HepG2 (cell line): ENCODE measurements around the gene STRN4. TPM values are rescaled to one million over a fixed set of nuclear protein-coding genes. Genes with fewer than 3 reads are reported as not detected.
A peak's percentile ranks its signal among the peaks of the same experiment; 100 is the strongest.

Experiments used
- ATRX ChIP-seq: sonication (generic); formaldehyde crosslinking; IDR thresholded peaks from 2 replicates; pipeline ENCODE4 v1.4.0; 2020; ENCODE audit warnings: missing genetic modification reagents, borderline replicate concordance
- CHD2 ChIP-seq: IDR thresholded peaks from 2 replicates; pipeline ENCODE4 v1.6.1; 2011; ENCODE audit warnings: low read depth, low read length, improper control_type of control experiment
- FOXM1 ChIP-seq: sonication (generic); formaldehyde crosslinking; IDR thresholded peaks from 2 replicates; pipeline ENCODE4 v1.5.0; 2020; ENCODE audit warnings: missing genetic modification reagents
- HDAC6 ChIP-seq: fragments of 200-600 bp; sonication (generic); IDR thresholded peaks from 2 replicates; pipeline ENCODE4 v1.7.0; 2017; ENCODE audit warnings: mild to moderate bottlenecking, antibody characterized with exemption, low read length, low read depth
- ISL2 ChIP-seq: sonication (generic); formaldehyde crosslinking; IDR thresholded peaks from 2 replicates; pipeline ENCODE4 v1.5.0; 2020; ENCODE audit warnings: missing genetic modification reagents
- KDM6A ChIP-seq: IDR thresholded peaks from 2 replicates; pipeline ENCODE4 v1.6.1; 2016; ENCODE audit warnings: low read depth
- NBN ChIP-seq: fragments of 450-650 bp; conservative IDR thresholded peaks from 2 replicates; pipeline ENCODE4 v1.6.1; 2017
- SNAPC2 ChIP-seq: sonication (generic); formaldehyde crosslinking; IDR thresholded peaks from 2 replicates; pipeline ENCODE4 v1.8.1; 2022; ENCODE audit warnings: mild to moderate bottlenecking, missing genetic modification reagents
- ZFYVE20 ChIP-seq: sonication (generic); formaldehyde crosslinking; IDR thresholded peaks from 2 replicates; pipeline ENCODE4 v1.8.0; 2023; ENCODE audit warnings: low read depth, mild to moderate bottlenecking, moderate library complexity, missing genetic modification reagents, borderline replicate concordance
- ZNF296 ChIP-seq: sonication (generic); formaldehyde crosslinking; conservative IDR thresholded peaks from 2 replicates; pipeline ENCODE4 v1.5.0; 2020; ENCODE audit warnings: mild to moderate bottlenecking, missing genetic modification reagents
- ZNF33A ChIP-seq: sonication (generic); formaldehyde crosslinking; IDR thresholded peaks from 2 replicates; pipeline ENCODE4 v1.5.1; 2020; ENCODE audit warnings: missing genetic modification reagents, mild to moderate bottlenecking, moderate library complexity, borderline replicate concordance
- ZNF367 ChIP-seq: sonication (generic); formaldehyde crosslinking; IDR thresholded peaks from 2 replicates; pipeline ENCODE4 v1.4.0; 2020; ENCODE audit warnings: missing genetic modification reagents, borderline replicate concordance
- ZNF644 ChIP-seq: IDR thresholded peaks from 2 replicates; pipeline ENCODE4 v1.6.1; 2016; ENCODE audit warnings: low read depth
- ZNF772 ChIP-seq: sonication (generic); formaldehyde crosslinking; IDR thresholded peaks from 2 replicates; pipeline ENCODE4 v1.5.0; 2020; ENCODE audit warnings: mild to moderate bottlenecking, missing genetic modification reagents
- ZNF788 ChIP-seq: sonication (generic); formaldehyde crosslinking; IDR thresholded peaks from 2 replicates; pipeline ENCODE4 v1.5.0; 2020; ENCODE audit warnings: mild to moderate bottlenecking, missing genetic modification reagents, borderline replicate concordance
- ZZZ3 ChIP-seq: sonication (generic); formaldehyde crosslinking; IDR thresholded peaks from 2 replicates; pipeline ENCODE4 v1.4.0; 2020; ENCODE audit warnings: missing genetic modification reagents, mild to moderate bottlenecking, borderline replicate concordance
- polyA plus RNA-seq, 8 experiments: library from polyadenylated mRNA; depleted of rRNA in 3 of 8; stranded (reverse) in 7 of 8; unstranded in 1 of 8; fragments of >200 nt; fragmentation: Illumina TruSeq in 4 of 8; extraction: Trizol in 4 of 8; gene quantifications; 2 replicates each; pipeline versions ENCODE4 v1.2.1 to v1.2.3, GENCODE V29; 2011 to 2016; ENCODE audit warnings: low read depth in 4 of 8, missing spikeins in 1 of 8, mixed read lengths in 1 of 8; ENCODE audit not compliant: insufficient read depth in 1 of 8
- total RNA-seq, 5 experiments: library from RNA; depleted of rRNA; stranded (reverse); fragments of >200 nt; fragmentation: Illumina TruSeq; extraction: Trizol; gene quantifications; 2 replicates each; pipeline ENCODE4 v1.2.3, GENCODE V29; 2016; ENCODE audit warnings: low read depth in 1 of 5
- TF ChIP-seq, protein P1 (sequence below): sonication (generic); formaldehyde crosslinking; IDR thresholded peaks from 2 replicates; pipeline ENCODE4 v1.8.0; 2022; ENCODE audit warnings: missing genetic modification reagents, mild to moderate bottlenecking, inconsistent platforms, borderline replicate concordance
- TF ChIP-seq, protein P2 (sequence below): sonication (generic); formaldehyde crosslinking; IDR thresholded peaks from 2 replicates; pipeline ENCODE4 v1.5.0; 2020; ENCODE audit warnings: missing genetic modification reagents
- TF ChIP-seq, protein P3 (sequence below), 2 experiments: sonication (generic) in 1 of 2; formaldehyde crosslinking in 1 of 2; IDR thresholded peaks; 2 replicates each; pipeline versions ENCODE4 v1.4.0 to v1.6.1; 2018 to 2020; ENCODE audit warnings: missing genetic modification reagents in 2 of 2, borderline replicate concordance in 1 of 2, low read depth in 1 of 2, mild to moderate bottlenecking in 1 of 2, missing biosample characterization in 1 of 2
- TF ChIP-seq, protein P4 (sequence below): sonication (generic); formaldehyde crosslinking; IDR thresholded peaks from 2 replicates; pipeline ENCODE4 v1.4.0; 2020; ENCODE audit warnings: missing genetic modification reagents, mild to moderate bottlenecking, borderline replicate concordance
- TF ChIP-seq, protein P5 (sequence below): sonication (generic); formaldehyde crosslinking; IDR thresholded peaks from 2 replicates; pipeline ENCODE4 v1.9.0; 2022; ENCODE audit warnings: low read depth, missing genetic modification reagents
- TF ChIP-seq, protein P6 (sequence below): IDR thresholded peaks from 2 replicates; pipeline ENCODE4 v1.6.1; 2016; ENCODE audit warnings: missing genetic modification reagents, missing compliant biosample characterization

STRN4 gene
- total and polyA plus RNA-seq, 2 of the 13 experiments (the other 11 are each of a cell fraction or from before 2014, with no cell fraction given): 43.1 to 57.3 TPM

DNA sequence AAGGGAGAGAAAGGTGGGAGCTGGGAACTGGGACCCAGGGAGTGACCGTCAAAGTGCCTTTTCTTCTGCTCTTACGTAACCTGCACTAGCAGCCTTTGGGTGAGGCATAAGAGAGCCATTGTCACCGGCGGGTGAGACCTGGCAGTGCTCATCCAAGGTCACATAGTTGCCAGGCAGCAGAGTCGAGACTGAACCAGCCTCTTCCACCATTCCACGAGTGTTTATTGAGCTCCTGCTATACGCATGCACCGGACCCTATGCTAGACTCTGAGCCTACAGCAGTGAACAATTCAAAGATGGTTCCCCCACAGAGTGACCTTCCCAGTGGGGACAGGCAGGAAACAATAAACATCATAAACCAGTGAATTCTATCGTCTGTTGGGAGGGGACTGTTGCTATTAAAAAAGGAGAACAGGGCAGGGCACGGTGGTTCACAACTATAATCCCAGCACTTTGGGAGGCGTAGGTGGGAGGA is 18.6 kb upstream of the STRN4 start (continued):
- no peak for TF ChIP-seq FOXM1 (CRISPR knock-in tag)
- TF ChIP-seq ZNF644 (CRISPR knock-in tag): peak; percentile 85
- TF ChIP-seq CHD2: no peak
- peak; percentile 61; the same call in 1 of the 2 replicates for TF ChIP-seq ZNF788 (CRISPR knock-in tag)
- no peak for TF ChIP-seq SNAPC2 (CRISPR knock-in tag)
- no peak for TF ChIP-seq ISL2 (CRISPR knock-in tag)
- no peak for TF ChIP-seq ZFYVE20
- no peak for TF ChIP-seq NBN
- TF ChIP-seq, protein P1, sequence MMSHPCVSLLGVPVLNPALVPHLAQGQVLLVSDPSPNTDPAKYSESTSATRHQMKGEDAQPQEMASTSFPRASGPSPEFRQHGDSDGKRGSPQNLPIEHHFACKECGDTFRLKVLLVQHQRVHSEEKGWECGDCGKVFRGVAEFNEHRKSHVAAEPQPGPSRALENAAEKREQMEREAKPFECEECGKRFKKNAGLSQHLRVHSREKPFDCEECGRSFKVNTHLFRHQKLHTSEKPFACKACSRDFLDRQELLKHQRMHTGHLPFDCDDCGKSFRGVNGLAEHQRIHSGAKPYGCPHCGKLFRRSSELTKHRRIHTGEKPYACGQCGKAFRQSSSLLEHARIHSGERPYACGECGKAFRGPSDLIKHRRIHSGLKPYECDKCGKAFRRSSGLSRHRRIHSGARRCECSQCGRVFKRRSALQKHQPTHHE (CRISPR knock-in tag): no peak
- TF ChIP-seq, protein P2, sequence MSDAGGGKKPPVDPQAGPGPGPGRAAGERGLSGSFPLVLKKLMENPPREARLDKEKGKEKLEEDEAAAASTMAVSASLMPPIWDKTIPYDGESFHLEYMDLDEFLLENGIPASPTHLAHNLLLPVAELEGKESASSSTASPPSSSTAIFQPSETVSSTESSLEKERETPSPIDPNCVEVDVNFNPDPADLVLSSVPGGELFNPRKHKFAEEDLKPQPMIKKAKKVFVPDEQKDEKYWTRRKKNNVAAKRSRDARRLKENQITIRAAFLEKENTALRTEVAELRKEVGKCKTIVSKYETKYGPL (CRISPR knock-in tag): peak; percentile 86; the same call in 1 of the 2 replicates
- TF ChIP-seq ZZZ3 (CRISPR knock-in tag): no peak
- TF ChIP-seq, protein P3, sequence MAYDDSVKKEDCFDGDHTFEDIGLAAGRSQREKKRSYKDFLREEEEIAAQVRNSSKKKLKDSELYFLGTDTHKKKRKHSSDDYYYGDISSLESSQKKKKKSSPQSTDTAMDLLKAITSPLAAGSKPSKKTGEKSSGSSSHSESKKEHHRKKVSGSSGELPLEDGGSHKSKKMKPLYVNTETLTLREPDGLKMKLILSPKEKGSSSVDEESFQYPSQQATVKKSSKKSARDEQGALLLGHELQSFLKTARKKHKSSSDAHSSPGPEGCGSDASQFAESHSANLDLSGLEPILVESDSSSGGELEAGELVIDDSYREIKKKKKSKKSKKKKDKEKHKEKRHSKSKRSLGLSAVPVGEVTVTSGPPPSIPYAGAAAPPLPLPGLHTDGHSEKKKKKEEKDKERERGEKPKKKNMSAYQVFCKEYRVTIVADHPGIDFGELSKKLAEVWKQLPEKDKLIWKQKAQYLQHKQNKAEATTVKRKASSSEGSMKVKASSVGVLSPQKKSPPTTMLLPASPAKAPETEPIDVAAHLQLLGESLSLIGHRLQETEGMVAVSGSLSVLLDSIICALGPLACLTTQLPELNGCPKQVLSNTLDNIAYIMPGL (CRISPR knock-in tag; IDR thresholded peaks at IDR 0.05; ENCODE audit: borderline replicate concordance in 1 of 2, low read depth in 1 of 2): 0 out of 4 replicates have a peak, but pooled peaks of 1 of the 2 experiments have one; percentile 21
- TF ChIP-seq, protein P4, sequence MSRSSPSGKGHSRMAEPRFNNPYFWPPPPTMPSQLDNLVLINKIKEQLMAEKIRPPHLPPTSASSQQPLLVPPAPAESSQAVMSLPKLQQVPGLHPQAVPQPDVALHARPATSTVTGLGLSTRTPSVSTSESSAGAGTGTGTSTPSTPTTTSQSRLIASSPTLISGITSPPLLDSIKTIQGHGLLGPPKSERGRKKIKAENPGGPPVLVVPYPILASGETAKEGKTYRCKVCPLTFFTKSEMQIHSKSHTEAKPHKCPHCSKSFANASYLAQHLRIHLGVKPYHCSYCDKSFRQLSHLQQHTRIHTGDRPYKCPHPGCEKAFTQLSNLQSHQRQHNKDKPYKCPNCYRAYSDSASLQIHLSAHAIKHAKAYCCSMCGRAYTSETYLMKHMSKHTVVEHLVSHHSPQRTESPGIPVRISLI: no peak
- no peak for TF ChIP-seq ZNF33A
- TF ChIP-seq, protein P5, sequence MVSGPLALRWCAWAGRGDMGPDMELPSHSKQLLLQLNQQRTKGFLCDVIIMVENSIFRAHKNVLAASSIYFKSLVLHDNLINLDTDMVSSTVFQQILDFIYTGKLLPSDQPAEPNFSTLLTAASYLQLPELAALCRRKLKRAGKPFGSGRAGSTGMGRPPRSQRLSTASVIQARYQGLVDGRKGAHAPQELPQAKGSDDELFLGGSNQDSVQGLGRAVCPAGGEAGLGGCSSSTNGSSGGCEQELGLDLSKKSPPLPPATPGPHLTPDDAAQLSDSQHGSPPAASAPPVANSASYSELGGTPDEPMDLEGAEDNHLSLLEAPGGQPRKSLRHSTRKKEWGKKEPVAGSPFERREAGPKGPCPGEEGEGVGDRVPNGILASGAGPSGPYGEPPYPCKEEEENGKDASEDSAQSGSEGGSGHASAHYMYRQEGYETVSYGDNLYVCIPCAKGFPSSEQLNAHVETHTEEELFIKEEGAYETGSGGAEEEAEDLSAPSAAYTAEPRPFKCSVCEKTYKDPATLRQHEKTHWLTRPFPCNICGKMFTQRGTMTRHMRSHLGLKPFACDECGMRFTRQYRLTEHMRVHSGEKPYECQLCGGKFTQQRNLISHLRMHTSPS (CRISPR knock-in tag): peak; percentile 89
- TF ChIP-seq ZNF296: no peak
- TF ChIP-seq ZNF772: peak; percentile 40; the same call in 1 of the 2 replicates
- TF ChIP-seq KDM6A: no peak
- TF ChIP-seq ZNF367 (CRISPR knock-in tag): no peak
- no peak for TF ChIP-seq ATRX (CRISPR knock-in tag)
- TF ChIP-seq, protein P6, sequence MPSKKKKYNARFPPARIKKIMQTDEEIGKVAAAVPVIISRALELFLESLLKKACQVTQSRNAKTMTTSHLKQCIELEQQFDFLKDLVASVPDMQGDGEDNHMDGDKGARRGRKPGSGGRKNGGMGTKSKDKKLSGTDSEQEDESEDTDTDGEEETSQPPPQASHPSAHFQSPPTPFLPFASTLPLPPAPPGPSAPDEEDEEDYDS (CRISPR knock-in tag): peak; percentile 43; the same call in 1 of the 2 replicates
- TF ChIP-seq HDAC6: no peak
